IMR-90 (cell line): Measurements from ENCODE around the gene HAND2. TPM values are rescaled to one million over a fixed set of nuclear protein-coding genes. Genes with fewer than 3 reads are reported as not detected.

Source experiments
- ATAC-seq: fragments of 200-7000 bp; cut with Tn5 transposase; 2 replicates; pipeline ENCODE4 v1.9.1; 2020; ENCODE audit warnings: low read depth, mild to moderate bottlenecking, moderate library complexity
- BruUV-seq: library from RNA; stranded (reverse); fragments of 400-500 nt; replicated peaks from 2 replicates; lab custom pipeline; 2021; lab: Mats Ljungman, UMichigan
- CTCF ChIA-PET: fragments of 300-600 bp; formaldehyde crosslinking; extraction: SDS; loops from one replicate; lab custom pipeline; 2021; ENCODE audit warnings: antibody characterized with exemption; lab: Yijun Ruan, JAX
- POLR2A ChIA-PET: fragments of 300-600 bp; sonication (Branson Sonifier 250); formaldehyde crosslinking; loops from one replicate; lab custom pipeline; 2022; ENCODE audit warnings: antibody characterized with exemption; ENCODE audit not compliant: unreplicated experiment; lab: Charles Lee
- DNase-seq: peaks from one replicate; pipeline ENCODE4 v3.0.0; 2013
- H2AFZ ChIP-seq: replicated peaks from 2 replicates; pipeline ENCODE3; 2013; ENCODE audit warnings: low read length, mild to moderate bottlenecking; ENCODE audit not compliant: poor library complexity
- H2AK5ac ChIP-seq: 2 replicates; pipeline ENCODE4 v1.6.1; 2013; ENCODE audit warnings: low read depth, low read length, inconsistent platforms
- H2AK9ac ChIP-seq: replicated peaks from 2 replicates; pipeline ENCODE3; 2013; ENCODE audit warnings: mild to moderate bottlenecking, low read depth, low read length, moderate library complexity; ENCODE audit not compliant: poor library complexity
- H2BK120ac ChIP-seq: 2 replicates; pipeline ENCODE4 v1.6.1; 2013; ENCODE audit warnings: low read depth, low read length, inconsistent platforms
- H2BK15ac ChIP-seq: 3 replicates; pipeline ENCODE4 v1.6.1; 2013; ENCODE audit warnings: low read depth, low read length, inconsistent platforms
- H2BK20ac ChIP-seq: 2 replicates; pipeline ENCODE4 v1.6.1; 2013; ENCODE audit warnings: low read depth, mild to moderate bottlenecking, inconsistent platforms, low read length, moderate library complexity
- H2BK5ac ChIP-seq: 2 replicates; pipeline ENCODE4 v1.6.1; 2013; ENCODE audit warnings: mild to moderate bottlenecking, low read depth, low read length, inconsistent platforms; ENCODE audit not compliant: poor library complexity, severe bottlenecking
- H3K14ac ChIP-seq: replicated peaks from 2 replicates; pipeline ENCODE4 v1.6.1; 2013; ENCODE audit warnings: low read depth, low read length, inconsistent platforms
- H3K18ac ChIP-seq: 2 replicates; pipeline ENCODE4 v1.6.1; 2013; ENCODE audit warnings: low read depth, low read length, control low read depth
- H3K23ac ChIP-seq: 2 replicates; pipeline ENCODE4 v1.6.1; 2013; ENCODE audit warnings: low read depth, low read length, inconsistent platforms
- H3K27ac ChIP-seq: 2 replicates; pipeline ENCODE4 v1.5.1; 2013; ENCODE audit warnings: mild to moderate bottlenecking, control low read depth, low read length; ENCODE audit not compliant: insufficient read depth
- H3K27me3 ChIP-seq: 2 replicates; pipeline ENCODE4 v1.6.1; 2013; ENCODE audit warnings: low read length; ENCODE audit not compliant: control insufficient read depth, insufficient read depth
- H3K36me3 ChIP-seq: 2 replicates; pipeline ENCODE4 v1.6.1; 2013; ENCODE audit warnings: low read length, mixed read lengths; ENCODE audit not compliant: control insufficient read depth, insufficient read depth
- H3K4ac ChIP-seq: 2 replicates; pipeline ENCODE4 v1.6.1; 2013; ENCODE audit warnings: low read depth, low read length, inconsistent platforms
- H3K4me1 ChIP-seq: 2 replicates; pipeline ENCODE4 v1.6.1; 2013; ENCODE audit warnings: low read length, mixed read lengths; ENCODE audit not compliant: control insufficient read depth, insufficient read depth
- H3K4me2 ChIP-seq: 2 replicates; pipeline ENCODE4 v1.6.1; 2013; ENCODE audit warnings: low read depth, mild to moderate bottlenecking, control low read depth, low read length, moderate library complexity
- H3K4me3 ChIP-seq: 2 replicates; pipeline ENCODE4 v1.5.1; 2013; ENCODE audit warnings: low read depth, mild to moderate bottlenecking, control low read depth, low read length, moderate library complexity; ENCODE audit not compliant: insufficient read depth
- H3K56ac ChIP-seq: 2 replicates; pipeline ENCODE4 v1.6.1; 2013; ENCODE audit warnings: low read length, inconsistent platforms; ENCODE audit not compliant: insufficient read depth; ENCODE audit errors: extremely low read depth
- H3K79me1 ChIP-seq, 2 experiments: 2 replicates each; pipeline ENCODE4 v1.6.1; 2013; ENCODE audit warnings: low read length in 2 of 2, inconsistent platforms in 1 of 2, low read depth in 1 of 2
- H3K9ac ChIP-seq: 2 replicates; pipeline ENCODE4 v1.6.1; 2013; ENCODE audit warnings: low read depth, low read length, control low read depth
- H3K9me1 ChIP-seq: 2 replicates; pipeline ENCODE4 v1.6.1; 2013; ENCODE audit warnings: low read length, inconsistent platforms; ENCODE audit not compliant: insufficient read depth
- H3K9me3 ChIP-seq: 2 replicates; pipeline ENCODE4 v1.6.1; 2013; ENCODE audit warnings: low read length; ENCODE audit not compliant: control insufficient read depth, insufficient read depth
- H4K20me1 ChIP-seq: 2 replicates; pipeline ENCODE4 v1.6.1; 2013; ENCODE audit warnings: low read length, inconsistent platforms; ENCODE audit not compliant: insufficient read depth
- H4K5ac ChIP-seq: 2 replicates; pipeline ENCODE4 v1.6.1; 2013; ENCODE audit warnings: mild to moderate bottlenecking, low read depth, low read length, control low read depth
- H4K8ac ChIP-seq, 2 experiments: 2 replicates each; pipeline ENCODE4 v1.6.1; 2013; ENCODE audit warnings: low read depth in 2 of 2, low read length in 2 of 2, control low read depth in 1 of 2, inconsistent platforms in 1 of 2
- H4K91ac ChIP-seq: 2 replicates; pipeline ENCODE4 v1.6.1; 2013; ENCODE audit warnings: low read depth, low read length, inconsistent platforms; ENCODE audit not compliant: insufficient read depth
- RAD21 ChIP-seq: IDR thresholded peaks from 2 replicates; pipeline ENCODE4 v1.6.1; 2012; ENCODE audit warnings: low read length, improper control_type of control experiment
- WGBS, 2 experiments: methylation state at CpG; one replicate each; pipeline versions ENCODE4 v1.1.5 to v1.1.7; 2013; ENCODE audit warnings: missing lambda C conversion rate in 2 of 2; ENCODE audit not compliant: insufficient read length in 1 of 2; ENCODE audit errors: extremely low coverage in 2 of 2; 5-methylcytosine and 5-hydroxymethylcytosine counted together
- dilution Hi-C: fragments of 300-500 bp; cut with HindIII; formaldehyde crosslinking; loops from one replicate; pipeline ENCODE4 v1.14.3; 2018; ENCODE audit warnings: low sequenced_read_pairs; ENCODE audit not compliant: unreplicated experiment
- in situ Hi-C: fragments of 300-500 bp; cut with MboI; formaldehyde crosslinking; loops from 3 replicates; pipeline ENCODE4 v1.14.3; 2019; ENCODE audit warnings: low sequenced_read_pairs, inconsistent platforms, mixed read lengths
- intact Hi-C: fragments of 100-400 bp; cut with micrococcal nuclease; formaldehyde crosslinking; loops from 2 replicates; pipeline ENCODE4 v1.10.0; 2022
- polyA plus RNA-seq, 3 experiments: library from polyadenylated mRNA; depleted of rRNA; stranded (reverse); fragments of >200 nt; gene quantifications; 2 replicates each; pipeline ENCODE4 v1.2.3, GENCODE V29; 2012; ENCODE audit warnings: low replicate concordance in 1 of 3
- total RNA-seq: library from RNA; depleted of rRNA; stranded (reverse); fragments of >200 nt; gene quantifications from 2 replicates; pipeline ENCODE4 v1.2.3, GENCODE V29; 2012
- TF ChIP-seq, protein P1 (sequence below): fragments of 150-350 bp; IDR thresholded peaks from 2 replicates; pipeline ENCODE4 v1.6.1; 2017; ENCODE audit warnings: mild to moderate bottlenecking, antibody characterized with exemption, low read length, low read depth

HAND2 gene
- total and polyA plus RNA-seq, 2 of the 4 experiments (the other 2 are of a cell fraction), result 0.36 to 0.97 TPM

DNA sequence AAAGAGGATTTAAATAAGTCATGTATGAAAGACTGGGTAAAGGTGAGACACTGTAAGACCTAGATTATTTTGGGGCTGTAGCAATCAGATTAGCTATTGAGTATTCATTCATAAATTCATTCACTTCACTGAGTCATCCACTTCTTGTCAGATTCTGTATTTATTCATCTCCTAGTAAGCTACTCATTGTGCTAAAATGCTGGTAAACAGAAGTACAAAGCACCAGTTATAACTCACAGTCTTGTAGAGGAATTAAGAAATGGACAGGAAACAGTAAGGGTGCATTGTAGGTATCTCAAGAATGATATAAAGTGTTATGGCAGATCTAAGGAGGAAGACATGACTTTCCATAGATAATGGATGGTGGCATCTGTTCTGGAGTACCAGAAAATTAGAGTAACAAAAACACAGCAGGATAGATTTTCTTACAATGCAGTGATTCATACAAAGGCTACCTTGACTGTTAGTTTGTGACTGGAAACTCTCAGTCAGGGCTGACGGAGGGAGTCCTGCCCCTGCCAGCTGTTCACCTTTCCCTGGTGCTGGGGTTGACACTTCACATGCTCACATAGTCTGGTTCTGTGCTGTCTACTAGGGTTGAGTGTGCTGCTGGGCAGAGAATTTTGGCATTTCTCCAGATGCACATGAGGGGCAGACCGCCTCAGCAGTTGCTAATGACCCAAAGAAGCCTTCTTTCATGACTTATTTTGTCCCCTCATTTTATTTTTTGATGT lies 26.5 kb upstream of the HAND2 start:
- Histone ChIP-seq H3K27ac (no peak overlapping the region), H4K20me1 (no peaks in the 10 kb centered on the region), H3K36me3 (no peaks in the 10 kb centered on the region), H3K27me3 (peaks cover 6% of the 10 kb centered on the region; the same call in 1 of the 2 replicates), H3K4ac (no peak overlapping the region), H4K91ac (no peak overlapping the region), H3K23ac (no peak overlapping the region), H2BK5ac (no peak overlapping the region), H3K56ac (no peak overlapping the region), H3K4me2 (no peak overlapping the region), H3K79me1 (no peaks in the 10 kb centered on the region), H4K5ac (no peak overlapping the region), H3K9me3 (no peaks in the 10 kb centered on the region), H3K18ac (no peak overlapping the region), H3K9me1 (no peaks in the 10 kb centered on the region), H3K9ac (no peak overlapping the region), H3K4me1 (no peaks in the 10 kb centered on the region), H3K14ac (no peak overlapping the region), H2AK9ac (no peak overlapping the region), H2AK5ac (no peak overlapping the region), H3K4me3 (no peak overlapping the region), H4K8ac (no peak overlapping the region), H2AFZ (no peak overlapping the region), H2BK15ac (no peak overlapping the region), H2BK120ac (no peak overlapping the region), H2BK20ac (no peak overlapping the region)
- no CpG with 5 or more reads among the region's 2 CpGs for whole genome bisulfite sequencing, 2 experiments
- dilution Hi-C loops (no loop called here), in situ Hi-C loops (no loop called here), intact Hi-C loops (no loop called here)
- DNase-seq (no peak), ATAC-seq (no peak)
- CTCF ChIA-PET, result no interaction called here
- TF ChIP-seq RAD21, result no peak
- TF ChIP-seq, protein P1, sequence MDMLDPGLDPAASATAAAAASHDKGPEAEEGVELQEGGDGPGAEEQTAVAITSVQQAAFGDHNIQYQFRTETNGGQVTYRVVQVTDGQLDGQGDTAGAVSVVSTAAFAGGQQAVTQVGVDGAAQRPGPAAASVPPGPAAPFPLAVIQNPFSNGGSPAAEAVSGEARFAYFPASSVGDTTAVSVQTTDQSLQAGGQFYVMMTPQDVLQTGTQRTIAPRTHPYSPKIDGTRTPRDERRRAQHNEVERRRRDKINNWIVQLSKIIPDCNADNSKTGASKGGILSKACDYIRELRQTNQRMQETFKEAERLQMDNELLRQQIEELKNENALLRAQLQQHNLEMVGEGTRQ, result no peak
- POLR2A ChIA-PET, result no interaction called here
- BruUV-seq, result no TSS peak
